Aorta (tissue), 5 donors: ENCODE data around the gene SLC25A17. TPM values are rescaled to one million over a fixed set of nuclear protein-coding genes. Genes with fewer than 3 reads are reported as not detected.
"Not testable (repeated sequence)": the region's sequence is repeated elsewhere in the genome, so short reads cannot be mapped to it uniquely, and the experiment has no call there.

Experiments used
- ATAC-seq: fragments of 200-7000 bp; cut with Tn5 transposase; one replicate; pipeline ENCODE4 v1.9.1; 2022; ENCODE audit warnings: moderate library complexity; ENCODE audit not compliant: low FRiP score
- DNase-seq, 2 donors: peaks; one replicate each; pipeline ENCODE4 v3.0.0-alpha.2; 2020
- H3K27ac ChIP-seq, 2 donors: one replicate each; pipeline ENCODE4 v1.5.1; 2013; ENCODE audit warnings: low read length in 2 of 2, mild to moderate bottlenecking in 2 of 2, moderate library complexity in 2 of 2, control low read depth in 1 of 2, inconsistent platforms in 1 of 2, low read depth in 1 of 2
- H3K27me3 ChIP-seq, 2 donors: one replicate each; pipeline ENCODE4 v1.6.1; 2013; ENCODE audit warnings: control low read depth in 1 of 2, low read length in 1 of 2, mild to moderate bottlenecking in 1 of 2, moderate library complexity in 1 of 2; ENCODE audit not compliant: insufficient read depth in 2 of 2, control insufficient read depth in 1 of 2
- H3K36me3 ChIP-seq, 2 donors: one replicate each; pipeline ENCODE4 v1.6.1; 2013; ENCODE audit warnings: control low read depth in 1 of 2, low read length in 1 of 2, mild to moderate bottlenecking in 1 of 2; ENCODE audit not compliant: insufficient read depth in 2 of 2, control insufficient read depth in 1 of 2
- H3K4me1 ChIP-seq, 2 donors: one replicate each; pipeline ENCODE4 v1.6.1; 2013; ENCODE audit warnings: low read length in 2 of 2, control low read depth in 1 of 2, mild to moderate bottlenecking in 1 of 2, moderate library complexity in 1 of 2; ENCODE audit not compliant: insufficient read depth in 2 of 2, control insufficient read depth in 1 of 2
- H3K4me3 ChIP-seq, 2 donors: one replicate each; pipeline ENCODE4 v1.5.1; 2013; ENCODE audit warnings: low read length in 2 of 2, control low read depth in 1 of 2, mild to moderate bottlenecking in 1 of 2
- H3K9me3 ChIP-seq: one replicate; pipeline ENCODE4 v1.6.1; 2013; ENCODE audit warnings: mild to moderate bottlenecking, low read length; ENCODE audit not compliant: control insufficient read depth
- WGBS, 2 donors: extraction: QIAGEN DNeasy Blood & Tissue Kit; methylation state at CpG; one replicate each; pipeline ENCODE4 v1.1.7; 2013; 5-methylcytosine and 5-hydroxymethylcytosine counted together
- intact Hi-C, 2 donors: fragments of 100-400 bp; cut with DNase I; formaldehyde crosslinking; loops; one replicate each; pipeline versions ENCODE4 v1.14.2 to v1.15.0; 2022
- long read RNA-seq, 2 donors: library from polyadenylated mRNA; unstranded; transcript quantifications; one replicate each; pipeline ENCODE4 v2.0.0, GENCODE V29; 2020 to 2021
- polyA plus RNA-seq, 2 donors: library from polyadenylated mRNA; stranded (reverse); fragments of 200-250 nt; gene quantifications; one replicate each; pipeline ENCODE4 v1.2.3, GENCODE V29; 2013
- total RNA-seq, 2 donors: library from RNA; stranded (reverse); fragmentation: NEBNext Ultra II Directional; extraction: Animal tissue kit (Norgen Biotek cat#: 25700); gene quantifications; one replicate each; pipeline ENCODE4 v1.2.1, GENCODE V29; 2021
- donor health status: healthy with polysubstance abuse.
- donor health status: Bipolar disorder and iron deficiency.
- donor health status: DM: no; HTN: no; CAD: no.
- donor health status: DM: no; HTN: no; CAD: no.
- donor health status: DM: yes; HTN: yes; CAD: no.

Gene SLC25A17
- total RNA-seq (10 to 100 TPM; 12.6 to 14.2 TPM), polyA plus RNA-seq (10 to 100 TPM in 1 of 2 donors, 1 to 10 TPM in 1; 6.0 to 15.2 TPM)
- long read RNA-seq, donor 1, transcript SLC25A17-210 (9 exons, 2,262 nt), result major isoform, 36 of 54 reads
- long read RNA-seq, donor 1, partial matches to known transcripts, result 2 of 54 reads
- long read RNA-seq, donor 1, other reads (novel, unspliced or antisense), result 13 of 54 reads
- long read RNA-seq, donor 2, transcript SLC25A17-210 (9 exons, 2,262 nt), result major isoform, 5 of 9 reads
- long read RNA-seq, donor 2, partial matches to known transcripts, result 1 of 9 reads
- long read RNA-seq, donor 2, other reads (novel, unspliced or antisense), result 3 of 9 reads

- intact Hi-C loops, result no loop called here
- WGBS, 2 donors, result 0 to 1% methylated on average over 51 to 61 of the region's 61 CpGs
- Histone ChIP-seq H3K27ac (peak within 1 kb of the TSS in 1 of 2 donors; percentile 89), H3K27me3 (no peaks in the 10 kb centered on the region), H3K9me3 (no peaks in the 10 kb centered on the region), H3K4me3 (peak within 1 kb of the TSS; percentile 57 to 82), H3K4me1 (peaks cover 4 to 7% of the 10 kb centered on the region in 2 donors), H3K36me3 (no peaks in the 10 kb centered on the region)
- peak; percentile 90 to 96 for DNase-seq
- peak; percentile 93 for ATAC-seq
Measured at GRCh38 chr22:40818747-40819598, at the start of gene SLC25A17. Gene SLC25A17, minus strand, starts transcription at chr22:40819346. Its CDS starts 98 bp downstream, at chr22:40819248.

- H3K36me3 ChIP-seq, DNase-seq, H3K4me1 ChIP-seq, H3K9me3 ChIP-seq, intact Hi-C loops, H3K27me3 ChIP-seq, H3K4me3 ChIP-seq, ATAC-seq, H3K27ac ChIP-seq: not testable (repeated sequence)
- 90 to 93% methylated on average over 6 of the region's 6 CpGs for WGBS, 2 donors
Measured at GRCh38 chr22:40868379-40868778, 49.2 kb upstream of the SLC25A17 start.

- ATAC-seq (no peak), DNase-seq (no peak)
- Histone ChIP-seq H3K27ac (no peak overlapping the region), H3K4me3 (no peak overlapping the region), H3K36me3 (no peaks in the 10 kb centered on the region), H3K4me1 (no peaks in the 10 kb centered on the region), H3K27me3 (no peaks in the 10 kb centered on the region), H3K9me3 (no peaks in the 10 kb centered on the region)
- intact Hi-C loops, result no loop called here
- WGBS, 2 donors, result 86 to 88% methylated on average over 2 of the region's 2 CpGs
Measured at GRCh38 chr22:40867109-40867508, 48.0 kb upstream of the SLC25A17 start.

GRCh38 chr22:40862537-40862936, 43.4 kb upstream of the SLC25A17 start:
- no peak for DNase-seq
- Histone ChIP-seq H3K4me3 (no peak overlapping the region), H3K27me3 (no peaks in the 10 kb centered on the region), H3K27ac (no peak overlapping the region), H3K9me3 (no peaks in the 10 kb centered on the region), H3K4me1 (peaks cover 0 to 1% of the 10 kb centered on the region in 2 donors), H3K36me3 (no peaks in the 10 kb centered on the region)
- ATAC-seq, result no peak
- 91 to 94% methylated on average over 2 of the region's 2 CpGs for WGBS, 2 donors
- intact Hi-C loops, result no loop called here

GRCh38 chr22:40862013-40862412, 42.9 kb upstream of the SLC25A17 start, which contains the start of gene DNAJB7:
Gene DNAJB7, minus strand, starts transcription at chr22:40862113. Its CDS starts 119 bp downstream, at chr22:40861994.
- no peak for DNase-seq
- intact Hi-C loops, result no loop called here
- no peaks in the 10 kb centered on the region for H3K27me3 ChIP-seq
- H3K36me3 ChIP-seq, result no peaks in the 10 kb centered on the region
- no peaks in the 10 kb centered on the region for H3K9me3 ChIP-seq
- H3K4me1 ChIP-seq, result peaks cover 0 to 1% of the 10 kb centered on the region in 2 donors
- WGBS, 2 donors, result 87 to 93% methylated on average over 3 of the region's 3 CpGs
- H3K4me3 ChIP-seq, result no peak within 1 kb of the TSS
- no peak within 1 kb of the TSS for H3K27ac ChIP-seq
- ATAC-seq, result no peak

GRCh38 chr22:40857309-40857855, 38.2 kb upstream of the SLC25A17 start:
- H3K4me1 ChIP-seq, result peaks cover 0 to 3% of the 10 kb centered on the region in 2 donors

GRCh38 chr22:40856513-40857308, 37.6 kb upstream of the SLC25A17 start, which contains the start of the genes ST13 and XPNPEP3:
Gene ST13, minus strand, starts transcription at chr22:40856639. Its CDS starts 99 bp downstream, at chr22:40856540.
Gene XPNPEP3, plus strand, starts transcription at chr22:40857148. Its CDS starts 34 bp downstream, at chr22:40857182.
- intact Hi-C loops, result no loop called here
- no peaks in the 10 kb centered on the region for H3K27me3 ChIP-seq
- H3K9me3 ChIP-seq, result no peaks in the 10 kb centered on the region
- no peaks in the 10 kb centered on the region for H3K36me3 ChIP-seq
- H3K4me1 ChIP-seq, result peaks cover 0 to 3% of the 10 kb centered on the region in 2 donors
- peak; percentile 100 for ATAC-seq
- peak; percentile 99 for DNase-seq
- H3K27ac ChIP-seq, result peak within 1 kb of the TSS; percentile 84 to 85
- H3K4me3 ChIP-seq, result peak within 1 kb of the TSS; percentile 66 to 83
- WGBS, 2 donors, result 0 to 1% methylated on average over 50 to 63 of the region's 63 CpGs

More at GRCh38 chr22:40857309-40857855, 38.2 kb upstream of the SLC25A17 start:
- H3K36me3 ChIP-seq, result no peaks in the 10 kb centered on the region
- peak overlapping the region in 1 of 2 donors; percentile 71 for H3K27ac ChIP-seq
- ATAC-seq (no peak), DNase-seq (no peak)
- no peaks in the 10 kb centered on the region for H3K27me3 ChIP-seq
- H3K4me3 ChIP-seq, result peak overlapping the region; percentile 59 to 83
- no peaks in the 10 kb centered on the region for H3K9me3 ChIP-seq
- 2 to 4% methylated on average over 18 of the region's 18 CpGs for WGBS, 2 donors
- intact Hi-C loops, result no loop called here
